ENCODE data around the gene POU6F2.
"Not testable (repeated sequence)": the region's sequence is repeated elsewhere in the genome, so short reads cannot be mapped to it uniquely, and the experiment has no call there.

The POU6F2 gene

DNA sequence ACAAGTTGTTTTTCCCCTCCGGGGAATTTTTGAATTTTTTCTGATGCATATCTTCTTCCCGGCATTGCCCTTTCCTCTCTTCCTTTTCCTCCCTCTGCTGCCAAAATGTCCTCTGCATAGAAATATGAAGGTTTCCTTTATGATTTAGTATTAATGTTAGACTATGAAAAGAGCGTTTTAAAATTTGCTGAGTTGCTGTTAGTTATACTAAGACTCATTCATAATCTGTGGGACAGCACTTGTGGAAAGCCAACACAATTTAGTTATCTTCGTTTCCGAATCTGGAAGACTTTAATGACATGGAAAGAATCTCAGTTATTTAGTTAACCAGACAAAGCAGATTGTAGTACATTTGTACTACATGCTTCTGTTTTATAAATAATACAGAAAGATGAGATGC lies 25.0 kb downstream of the POU6F2 start:
- no peak for DNase-seq

DNA sequence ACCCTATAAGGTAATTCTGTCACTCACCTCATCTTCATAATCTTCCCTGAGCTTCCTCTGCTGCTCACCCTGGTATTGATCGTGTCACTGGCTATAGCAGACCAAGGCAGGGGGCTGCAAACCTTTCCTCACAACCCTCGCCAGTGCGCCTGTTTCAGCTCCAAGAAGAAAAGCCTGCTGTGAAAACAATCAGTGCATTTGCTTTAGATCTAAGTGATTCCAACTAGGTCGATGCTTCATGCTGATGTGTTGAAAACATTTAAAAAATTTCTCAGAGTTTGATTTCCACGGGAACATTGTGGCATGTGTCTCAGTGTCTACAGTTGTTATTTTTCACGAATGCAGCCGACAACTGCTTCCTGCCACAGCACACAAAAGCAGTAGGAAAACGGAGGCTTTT lies 27.3 kb downstream of the POU6F2 start:
- no peak for DNase-seq

DNA sequence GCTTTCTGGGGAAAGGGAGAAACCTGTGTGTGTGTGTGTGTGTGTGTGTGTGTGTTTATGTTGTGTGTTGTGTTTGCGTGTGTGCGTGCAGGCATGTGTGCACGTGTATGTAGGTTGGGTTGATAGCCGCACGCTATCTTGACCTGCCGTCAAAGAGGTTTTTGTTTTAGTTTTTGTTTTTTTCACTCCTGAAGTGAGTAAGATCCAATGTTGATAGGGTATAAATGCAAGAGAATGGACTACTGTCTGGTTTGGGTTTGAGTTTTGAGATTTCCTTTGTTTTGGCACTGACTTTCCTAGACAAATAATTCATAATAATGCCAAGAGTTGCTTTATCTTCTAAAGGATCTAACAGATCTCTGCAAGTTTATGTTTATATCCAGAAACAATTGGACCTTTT lies 27.8 kb downstream of the POU6F2 start:
- no peak for DNase-seq

DNA sequence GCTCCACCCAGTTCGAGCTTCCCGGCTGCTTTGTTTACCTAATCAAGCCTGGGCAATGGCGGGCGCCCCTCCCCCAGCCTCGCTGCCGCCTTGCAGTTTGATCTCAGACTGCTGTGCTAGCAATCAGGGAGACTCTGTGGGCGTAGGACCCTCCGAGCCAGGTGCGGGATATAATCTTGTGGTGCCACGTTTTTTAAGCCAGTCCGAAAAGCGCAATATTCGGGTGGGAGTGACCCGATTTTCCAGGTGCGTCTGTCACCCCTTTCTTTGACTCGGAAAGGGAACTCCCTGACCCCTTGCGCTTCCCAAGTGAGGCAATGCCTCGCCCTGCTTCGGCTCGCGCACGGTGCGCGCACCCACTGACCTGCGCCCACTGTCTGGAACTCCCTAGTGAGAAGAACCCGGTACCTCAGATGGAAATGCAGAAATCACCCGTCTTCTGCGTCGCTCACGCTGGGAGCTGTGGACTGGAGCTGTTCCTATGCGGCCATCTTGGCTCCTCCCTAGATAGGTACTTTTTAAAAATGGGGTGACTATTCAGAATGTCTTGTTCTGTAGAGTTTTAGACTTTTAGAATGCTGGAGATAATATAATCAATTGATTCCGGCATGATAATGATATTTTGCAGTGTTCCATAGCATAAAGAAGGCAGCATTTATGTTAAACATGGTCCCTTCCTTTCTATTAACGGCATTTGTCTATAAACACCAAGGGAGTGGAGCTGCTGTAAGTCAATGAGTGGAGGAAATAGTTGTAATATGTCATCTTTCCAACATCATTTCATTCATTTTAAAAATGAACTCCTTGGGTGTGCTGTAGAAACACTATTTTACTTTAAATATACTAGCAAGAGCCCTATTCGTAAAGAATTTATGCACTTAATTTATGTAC lies 35.6 kb downstream of the POU6F2 start:
- not testable (repeated sequence) for DNase-seq

DNA sequence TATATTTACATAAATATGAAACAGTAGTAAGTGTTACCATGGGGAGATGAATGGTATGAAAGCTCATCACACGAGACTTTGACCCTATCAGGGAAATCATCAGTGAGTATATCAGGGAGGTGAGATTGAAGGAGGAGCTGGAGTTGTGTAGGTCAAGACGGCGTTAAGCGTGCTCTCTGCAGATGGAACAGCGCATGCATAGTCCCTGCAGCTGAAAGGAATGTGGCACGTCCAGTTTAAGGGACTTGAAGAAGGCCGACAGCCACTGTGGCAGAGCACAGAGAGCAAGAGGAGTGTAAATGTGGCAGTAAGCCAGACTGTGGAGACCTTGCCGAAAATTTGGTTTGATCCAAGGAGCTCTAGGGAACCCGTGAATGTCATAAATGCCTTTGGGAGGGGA lies 38.9 kb downstream of the POU6F2 start:
- DNase-seq, result no peak

DNA sequence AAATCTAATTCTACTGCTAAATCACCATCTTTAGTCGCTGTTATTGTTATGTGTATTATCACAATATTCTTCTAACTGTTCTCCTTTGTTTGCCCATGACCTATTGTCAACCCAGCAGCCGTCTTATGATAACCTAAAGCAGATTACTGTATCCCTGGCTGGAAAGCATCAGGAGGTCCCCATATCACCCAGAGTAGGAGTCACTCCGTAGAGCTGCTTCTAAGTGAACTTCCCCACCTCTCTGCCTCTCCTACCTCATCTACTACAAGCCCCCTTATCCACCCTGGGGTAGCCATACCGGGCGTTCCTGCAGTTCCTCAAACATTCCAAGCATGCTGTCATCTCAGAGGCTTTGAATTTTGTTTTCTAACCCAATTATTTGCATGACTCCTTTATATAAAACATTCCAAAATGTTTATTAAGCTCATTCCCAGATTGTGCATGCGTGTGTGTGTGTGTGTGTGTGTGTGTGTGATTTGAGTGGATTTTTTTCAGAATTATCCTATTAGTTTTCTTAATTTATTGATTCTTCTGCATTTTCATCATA lies 39.7 kb downstream of the POU6F2 start:
- no peak for DNase-seq

DNA sequence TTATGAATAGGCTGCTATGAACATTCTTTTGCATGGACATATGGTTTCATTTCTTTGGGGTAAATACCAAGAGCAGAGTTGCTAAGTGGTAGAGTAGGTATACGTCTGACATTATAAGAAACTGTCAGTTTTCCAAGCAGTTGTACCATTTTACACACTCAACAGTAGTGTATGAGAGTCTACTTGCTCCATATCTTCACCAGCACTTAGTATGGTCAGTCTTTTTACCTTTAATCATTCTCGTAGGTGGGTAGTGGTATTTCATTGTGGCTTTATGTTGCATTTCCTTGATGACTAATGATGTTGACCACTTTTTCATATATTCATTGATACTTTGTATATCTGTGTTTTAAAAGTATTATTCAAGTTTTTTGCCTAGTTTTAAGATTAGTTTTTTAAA lies 45.1 kb downstream of the POU6F2 start:
- DNase-seq, result no peak

DNA sequence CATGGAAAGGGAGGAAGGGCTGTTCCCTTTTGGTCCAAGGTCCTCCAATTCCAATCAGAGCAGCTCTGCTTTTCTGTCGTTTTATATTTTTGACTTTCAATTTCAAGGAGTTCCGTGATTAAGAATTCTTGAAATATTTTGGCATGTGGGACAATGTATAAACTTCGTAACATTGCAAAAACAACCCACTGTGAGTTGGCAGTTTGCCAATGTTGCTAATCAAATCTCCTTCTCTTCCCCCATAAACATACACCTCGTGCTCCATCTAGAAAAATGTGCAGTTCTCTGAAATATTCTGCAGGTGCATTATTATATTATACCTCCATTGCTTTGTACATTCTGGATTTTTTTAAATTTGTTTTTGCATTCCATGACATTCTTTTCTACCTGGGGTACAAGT lies 49.8 kb downstream of the POU6F2 start:
- DNase-seq, result no peak

DNA sequence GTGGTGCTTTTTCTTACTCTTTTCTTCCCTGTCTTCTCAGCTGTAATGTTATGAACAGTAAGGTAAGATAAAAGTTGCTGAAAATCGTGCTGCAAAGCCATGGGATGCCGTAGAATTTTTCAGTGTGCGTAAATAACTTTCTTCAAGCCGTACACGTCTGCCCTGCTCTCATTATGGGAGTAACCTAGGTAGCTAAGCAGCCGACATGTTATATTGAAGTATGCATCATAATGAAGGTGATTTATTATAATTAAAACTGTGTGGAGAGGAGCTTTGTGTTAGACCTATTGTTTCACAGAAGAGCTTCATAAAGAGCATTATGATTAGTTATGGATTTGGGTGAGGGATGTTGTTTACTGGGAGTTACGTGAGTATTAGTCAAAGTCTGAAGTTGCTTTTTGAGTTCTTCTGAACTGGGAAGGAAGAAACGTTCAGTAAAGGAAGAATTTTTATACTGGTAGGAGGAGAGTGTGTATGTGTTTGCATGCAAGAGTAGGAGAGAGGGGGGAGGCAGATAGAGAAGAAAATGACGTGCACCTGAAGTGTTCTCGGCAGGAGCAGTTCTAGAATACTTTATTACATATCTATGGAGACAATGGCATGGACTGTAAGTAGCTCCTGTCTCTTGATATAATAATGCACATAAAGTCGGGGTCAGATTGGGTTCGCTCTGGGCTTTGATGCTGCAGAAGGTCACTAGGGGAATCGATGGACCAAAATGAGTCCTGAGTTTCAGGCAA lies 56.3 kb downstream of the POU6F2 start:
- DNase-seq, result no peak

DNA sequence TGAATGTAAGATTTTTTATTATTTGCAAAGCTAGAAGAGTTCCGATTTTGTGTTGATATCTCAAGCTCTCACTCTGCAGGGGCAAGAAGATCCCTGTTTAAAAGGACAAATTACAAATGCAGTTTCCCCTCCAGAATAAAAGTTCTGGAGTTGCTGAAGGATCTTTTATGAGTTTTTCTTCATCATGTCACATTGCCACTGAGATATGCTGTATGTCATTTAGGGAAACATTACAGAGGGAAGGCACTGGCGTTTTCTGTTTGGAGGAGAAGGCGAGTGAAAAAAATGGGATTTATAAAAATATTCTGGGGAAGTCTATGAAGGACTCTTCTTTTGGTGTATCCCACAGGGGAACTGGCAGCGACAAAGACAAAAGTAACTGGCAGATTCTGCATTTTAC lies 57.4 kb downstream of the POU6F2 start:
- no peak for DNase-seq

DNA sequence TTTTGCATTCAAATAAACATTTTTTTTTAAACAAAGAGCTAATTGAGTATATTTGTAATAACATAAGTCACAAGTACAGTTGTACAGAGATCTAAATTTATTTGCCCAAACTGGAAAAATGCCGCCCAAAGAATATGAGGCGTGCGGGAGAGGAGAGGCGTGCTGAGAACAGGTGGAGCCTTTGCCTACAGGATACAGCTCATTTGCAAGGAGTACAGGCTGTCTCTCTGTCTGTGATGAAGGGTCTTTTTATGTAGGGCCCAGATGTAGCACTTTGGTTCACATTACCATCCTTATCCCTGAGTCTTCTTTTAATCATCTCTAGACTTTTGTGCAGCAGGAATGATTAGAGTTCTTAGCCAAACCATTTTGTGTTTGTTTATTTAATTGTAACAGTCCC lies 58.2 kb downstream of the POU6F2 start:
- DNase-seq, result no peak

DNA sequence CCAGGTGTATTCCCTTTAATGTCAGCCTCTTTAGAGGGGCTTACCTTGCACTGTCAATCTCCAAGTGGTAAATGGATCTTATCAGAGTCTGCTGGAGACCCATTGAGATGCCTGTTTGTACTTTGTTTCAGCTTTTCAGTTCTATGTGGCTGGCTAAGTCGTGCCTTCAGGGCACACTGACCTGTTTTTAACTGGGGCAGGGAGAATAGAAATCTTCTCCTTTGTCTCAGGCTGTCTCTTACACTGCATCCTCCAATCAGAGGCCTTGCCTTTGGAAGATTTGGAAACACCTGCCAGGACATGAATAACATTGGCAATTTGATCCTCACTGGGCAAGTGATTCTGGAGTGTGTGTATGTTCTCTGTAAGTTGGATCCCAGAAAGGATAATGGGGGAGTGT lies 65.0 kb downstream of the POU6F2 start:
- no peak for DNase-seq

DNA sequence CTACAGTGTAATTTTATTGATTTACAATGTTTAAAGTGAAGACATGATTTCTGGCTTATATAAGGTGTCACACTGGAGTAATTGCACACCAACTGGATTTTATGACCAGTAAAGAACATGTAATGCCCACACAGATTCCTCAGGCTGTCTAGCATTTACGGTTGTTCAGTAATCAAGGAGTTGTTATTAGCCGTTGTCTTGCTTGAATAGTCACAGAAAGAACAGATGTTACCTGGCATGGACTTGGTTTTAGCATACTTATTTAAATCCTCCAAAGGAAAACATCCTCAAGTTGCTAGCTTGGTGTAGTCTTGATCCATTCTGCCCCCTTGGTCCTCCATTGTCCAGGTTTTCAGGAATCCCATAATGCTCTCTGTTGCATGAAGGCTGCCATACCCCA lies 65.8 kb downstream of the POU6F2 start:
- no peak for DNase-seq

DNA sequence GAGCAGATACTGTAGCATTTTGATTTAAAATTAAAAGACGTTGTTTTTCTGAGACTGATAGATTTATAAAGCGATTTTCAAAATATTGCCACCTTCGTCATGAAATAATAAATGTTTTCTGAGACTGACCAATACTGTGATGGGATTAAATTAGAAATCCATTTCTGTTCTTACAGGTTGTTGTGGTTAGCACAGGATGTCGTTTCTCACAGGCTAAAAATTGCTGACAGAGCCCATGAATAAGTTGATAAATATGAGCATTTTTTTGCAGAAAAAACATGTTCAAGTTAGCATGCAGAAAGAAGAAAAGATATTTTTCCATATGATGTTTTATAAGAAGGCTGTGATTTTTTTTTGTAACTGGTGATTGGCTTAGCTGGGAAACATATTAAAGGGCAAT lies 66.8 kb downstream of the POU6F2 start:
- no peak for DNase-seq

DNA sequence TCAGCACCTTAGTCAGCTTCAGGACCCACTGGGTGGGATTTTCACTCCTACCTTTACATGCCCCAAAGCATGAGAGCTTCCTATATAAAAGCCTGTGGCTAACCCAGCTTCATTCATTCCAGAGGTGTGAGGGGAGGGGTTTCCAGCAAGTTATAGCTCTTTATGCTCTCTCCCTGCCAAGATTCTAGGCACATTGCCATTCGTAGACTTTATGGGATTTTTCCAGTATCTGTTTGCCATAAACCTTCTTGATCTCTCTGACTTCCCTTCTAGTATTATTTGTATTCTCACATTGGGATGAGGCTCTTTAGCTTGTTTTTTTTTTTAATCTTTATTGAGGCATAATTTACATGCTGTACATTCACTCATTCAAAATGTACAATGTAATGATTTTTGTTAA lies 67.5 kb downstream of the POU6F2 start:
- DNase-seq, result no peak

DNA sequence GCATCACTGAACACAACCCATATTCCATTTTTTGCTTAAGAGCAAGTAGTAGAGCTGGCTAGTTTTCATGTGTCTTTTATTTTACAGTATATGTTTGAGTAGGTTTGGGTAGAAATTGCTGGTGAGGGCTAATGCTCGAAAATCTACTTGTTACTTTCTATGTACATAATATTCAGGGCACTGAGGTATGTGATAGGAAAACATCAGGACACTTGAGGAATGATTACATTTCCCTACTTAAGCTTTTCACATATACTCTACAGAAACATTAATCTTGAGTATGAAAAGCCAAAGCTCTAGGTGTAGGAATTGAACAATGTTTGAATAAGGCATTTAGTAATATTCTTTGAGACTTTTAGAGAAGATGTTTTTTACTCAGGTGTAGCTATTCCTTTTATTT lies 73.6 kb downstream of the POU6F2 start:
- no peak for DNase-seq

DNA sequence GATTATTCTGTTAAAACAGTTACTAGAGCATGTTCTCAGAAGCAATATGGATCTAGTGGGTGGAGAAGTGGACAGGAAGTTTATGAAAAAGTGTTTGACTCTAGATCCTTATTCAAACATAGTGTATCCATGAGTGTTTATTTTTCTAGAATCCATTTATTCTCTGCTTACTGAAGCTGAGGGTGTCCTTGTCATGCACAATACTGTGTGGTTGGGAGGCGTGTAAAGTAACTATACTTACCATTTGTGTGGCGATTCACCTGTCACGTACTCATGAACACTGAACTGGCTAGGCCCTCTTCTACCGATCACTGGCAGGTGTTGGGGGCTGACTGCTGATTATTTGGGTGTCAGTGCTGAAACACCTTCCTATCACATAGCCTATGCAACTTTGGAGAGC lies 74.0 kb downstream of the POU6F2 start:
- no peak for DNase-seq

DNA sequence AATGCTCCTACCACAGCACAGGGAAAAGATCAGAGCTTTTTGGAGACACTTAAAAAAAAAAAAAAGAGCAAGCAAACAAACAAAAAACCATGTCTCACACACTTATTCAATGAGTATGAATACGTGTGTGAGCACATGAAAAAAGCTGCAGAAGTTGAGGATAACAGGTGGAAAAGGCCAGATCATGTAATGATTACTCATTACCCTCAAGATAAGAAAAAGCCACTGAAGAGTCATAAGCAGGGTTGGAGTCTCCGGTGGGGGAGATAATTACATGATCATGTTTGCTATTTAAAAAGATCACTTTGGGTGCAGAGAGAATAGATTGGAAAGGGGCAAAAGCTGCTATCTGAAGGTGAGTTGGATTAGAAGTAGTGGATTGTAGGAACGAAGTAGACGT lies 77.0 kb downstream of the POU6F2 start:
- no peak for DNase-seq

DNA sequence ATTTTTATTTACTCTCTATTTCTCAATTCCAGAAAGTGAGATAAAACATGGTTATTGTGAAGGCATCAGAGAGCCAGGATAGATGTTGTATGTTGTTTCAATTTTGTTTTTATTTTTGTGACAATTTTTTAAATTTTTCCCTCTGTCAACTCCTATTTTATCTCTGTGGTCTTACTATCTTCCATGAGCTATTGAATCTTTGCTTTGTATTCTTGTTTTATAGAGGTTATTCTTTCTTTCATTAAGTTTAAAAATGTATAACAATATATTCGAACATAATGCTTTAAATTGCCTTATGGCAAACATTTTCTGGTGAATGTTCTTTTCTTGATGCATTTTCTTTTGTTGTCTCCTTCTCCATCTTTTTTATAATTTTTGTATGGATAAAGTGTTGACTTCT lies 78.4 kb downstream of the POU6F2 start:
- no peak for DNase-seq

DNA sequence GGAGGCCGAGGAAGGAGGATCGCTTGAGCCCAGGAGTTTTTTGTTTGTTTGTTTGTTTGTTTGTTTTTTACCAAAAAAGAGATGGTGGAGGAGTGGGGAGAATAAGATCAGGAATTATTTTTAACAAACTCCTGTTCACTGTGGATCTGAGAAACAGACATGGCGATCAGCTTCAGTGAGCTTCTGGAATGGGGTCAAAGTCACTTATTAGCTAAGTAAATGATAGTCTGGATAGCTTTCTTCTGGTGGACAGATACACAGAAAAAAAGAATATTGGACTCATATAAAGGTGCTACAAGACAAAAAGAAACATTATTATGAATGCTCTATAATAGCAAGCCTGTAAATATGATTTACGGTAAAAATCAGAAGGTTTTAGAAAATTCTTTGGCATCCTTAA lies 85.1 kb downstream of the POU6F2 start:
- no peak for DNase-seq

DNA sequence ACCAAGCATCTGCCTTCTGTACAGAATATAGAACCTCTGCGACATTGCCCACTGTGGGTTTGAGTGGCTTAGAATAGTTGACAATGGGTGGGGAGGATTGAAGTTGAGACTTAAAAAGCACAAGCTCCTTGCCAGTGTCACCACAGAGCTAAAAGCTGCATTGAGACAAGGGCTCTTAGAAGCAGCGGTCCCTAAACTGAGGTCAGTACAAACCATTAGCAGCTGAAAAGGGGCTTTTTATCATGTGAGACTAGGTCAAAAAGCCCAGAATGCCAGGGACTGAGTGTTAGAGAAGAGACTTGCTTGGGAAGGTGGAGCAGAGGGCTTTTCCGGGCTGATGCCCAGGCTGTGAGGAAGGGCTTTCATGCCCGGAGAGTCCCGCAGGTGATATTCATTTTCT lies 91.3 kb downstream of the POU6F2 start:
- no peak for DNase-seq

DNA sequence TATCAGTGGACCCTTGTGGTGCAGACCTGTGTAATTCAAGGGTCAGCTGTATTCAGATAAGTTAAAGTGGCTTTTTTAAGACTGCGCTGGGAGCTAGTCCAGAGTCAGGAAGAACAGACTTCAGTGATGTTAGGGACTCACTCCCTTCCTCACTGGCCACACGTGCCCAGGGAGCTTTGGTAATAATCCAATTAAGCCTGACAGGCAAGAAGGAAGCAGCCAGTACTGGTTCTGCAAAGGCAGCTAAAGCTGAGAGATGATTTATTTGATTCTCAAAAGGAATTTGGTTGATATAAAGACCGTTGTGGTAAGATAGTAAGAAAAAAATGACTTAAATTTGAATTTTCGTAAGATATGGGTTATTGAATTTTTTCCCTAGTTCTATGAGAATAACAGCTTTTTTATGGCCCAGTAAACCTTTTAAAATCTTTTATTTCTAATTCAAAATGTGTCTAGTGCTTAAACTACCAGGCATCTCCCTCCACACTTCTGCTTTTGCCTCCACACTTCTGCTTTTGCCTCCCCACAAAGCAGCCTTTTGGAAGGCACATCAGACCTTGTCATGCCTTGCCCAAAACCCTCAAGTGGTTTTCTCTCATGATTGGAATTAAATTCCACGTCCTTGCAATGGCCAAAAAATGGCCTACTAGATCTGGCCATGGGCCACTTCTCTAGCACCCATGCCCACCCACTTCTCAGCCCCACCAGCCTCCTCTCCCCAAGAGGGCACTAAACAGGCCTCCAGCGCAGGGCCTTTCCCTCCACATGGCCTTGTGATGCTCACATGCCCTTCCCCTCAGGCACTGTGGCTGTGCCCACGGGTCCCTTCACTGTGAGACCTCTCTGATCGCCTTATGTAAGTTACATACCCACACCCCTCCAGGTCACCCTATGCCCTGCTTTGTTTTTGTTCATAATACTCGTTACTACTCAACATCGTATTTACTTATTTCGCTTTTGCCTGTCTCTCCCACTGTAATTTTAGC lies 92.5 kb downstream of the POU6F2 start:
- no peak for DNase-seq

DNA sequence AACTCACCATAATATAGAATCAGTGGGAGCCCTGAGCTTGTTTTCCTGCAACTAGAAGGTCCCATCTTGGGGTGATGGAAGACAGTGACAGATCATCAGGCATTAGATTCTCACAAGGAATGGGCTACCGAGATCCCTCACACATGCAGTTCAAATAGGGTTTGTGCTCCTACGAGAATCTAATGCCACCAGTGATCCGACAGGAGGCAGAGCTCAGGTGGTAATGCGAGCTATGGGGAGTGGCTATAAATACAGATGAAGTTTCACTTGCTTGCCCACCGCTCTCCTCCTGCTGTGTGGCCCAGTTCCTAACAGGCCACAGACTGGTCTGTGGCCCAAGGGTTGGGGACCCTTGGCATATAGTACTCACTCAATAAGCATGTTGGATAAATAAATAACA lies 93.4 kb downstream of the POU6F2 start:
- DNase-seq, result no peak
